GM21367 (cell line): ENCODE results near the gene A2ML1.
"Not testable (repeated sequence)": the region's sequence is repeated elsewhere in the genome, so short reads cannot be mapped to it uniquely, and the experiment has no call there.

Experiments used
- ATAC-seq: cut with Tn5 transposase; IDR thresholded peaks from one replicate; pipeline ENCODE4 v1.9.1; 2021; ENCODE audit not compliant: unreplicated experiment

Gene A2ML1

GRCh38 chr12:8904665-8905064 is 82.2 kb downstream of the A2ML1 start:
- no peak for ATAC-seq

GRCh38 chr12:8905546-8905945 is 83.1 kb downstream of the A2ML1 start:
- ATAC-seq: no peak

- no peak for ATAC-seq
Observed at GRCh38 chr12:8906266-8907180, 84.1 kb downstream of the A2ML1 start.

GRCh38 chr12:8907513-8907912 is 85.1 kb downstream of the A2ML1 start:
- ATAC-seq: no peak

- ATAC-seq: no peak
Observed at GRCh38 chr12:8909752-8910151, 87.3 kb downstream of the A2ML1 start.

- ATAC-seq: no peak
Observed at GRCh38 chr12:8911606-8912268, 89.3 kb downstream of the A2ML1 start.

- ATAC-seq: no peak
Observed at GRCh38 chr12:8912914-8913313, 90.5 kb downstream of the A2ML1 start.

- no peak for ATAC-seq
Observed at GRCh38 chr12:8913702-8914032, 91.2 kb downstream of the A2ML1 start.

GRCh38 chr12:8914033-8914715 is 91.8 kb downstream of the A2ML1 start, which contains the start of gene PHC1:
Gene PHC1 (plus strand): TSS chr12:8914509. CDS start chr12:8917678, 3,169 bp downstream.
- ATAC-seq: peak; percentile 44

- ATAC-seq: peak; percentile 62
Observed at GRCh38 chr12:8914716-8915526, 92.5 kb downstream of the A2ML1 start.

- no peak for ATAC-seq
Observed at GRCh38 chr12:8916154-8916553, 93.7 kb downstream of the A2ML1 start.

- ATAC-seq: no peak
Observed at GRCh38 chr12:8917031-8917430, 94.6 kb downstream of the A2ML1 start.

- ATAC-seq: no peak
Observed at GRCh38 chr12:8917751-8918150, 95.3 kb downstream of the A2ML1 start.

GRCh38 chr12:8919643-8920042 is 97.2 kb downstream of the A2ML1 start:
- not testable (repeated sequence) for ATAC-seq

GRCh38 chr12:8922544-8922943 is 100.1 kb downstream of the A2ML1 start:
- ATAC-seq: no peak
